Sigmoid colon (tissue), 4 donors: ENCODE measurements around the gene SPHK2.

Experiments used
- EP300 ChIP-seq, 4 donors: sonication (generic); formaldehyde crosslinking; IDR thresholded peaks; one replicate each; pipeline ENCODE4 v1.6.1; 2017; ENCODE audit warnings: antibody characterized with exemption in 4 of 4
- POLR2A ChIP-seq, 2 donors: fragments of 450-650 bp; IDR thresholded peaks; one replicate each; pipeline ENCODE4 v1.6.1; 2016; ENCODE audit warnings: antibody characterized with exemption in 2 of 2, mild to moderate bottlenecking in 2 of 2, moderate library complexity in 2 of 2
- TF ChIP-seq, protein P1 (sequence below), 4 experiments: fragments of 450-650 bp in 3 of 4; fragments of 200-600 bp in 1 of 4; IDR thresholded peaks; one replicate each; pipeline ENCODE4 v1.5.1; 2016 to 2019; ENCODE audit warnings: antibody characterized with exemption in 4 of 4, mild to moderate bottlenecking in 3 of 4, moderate library complexity in 2 of 4

DNA sequence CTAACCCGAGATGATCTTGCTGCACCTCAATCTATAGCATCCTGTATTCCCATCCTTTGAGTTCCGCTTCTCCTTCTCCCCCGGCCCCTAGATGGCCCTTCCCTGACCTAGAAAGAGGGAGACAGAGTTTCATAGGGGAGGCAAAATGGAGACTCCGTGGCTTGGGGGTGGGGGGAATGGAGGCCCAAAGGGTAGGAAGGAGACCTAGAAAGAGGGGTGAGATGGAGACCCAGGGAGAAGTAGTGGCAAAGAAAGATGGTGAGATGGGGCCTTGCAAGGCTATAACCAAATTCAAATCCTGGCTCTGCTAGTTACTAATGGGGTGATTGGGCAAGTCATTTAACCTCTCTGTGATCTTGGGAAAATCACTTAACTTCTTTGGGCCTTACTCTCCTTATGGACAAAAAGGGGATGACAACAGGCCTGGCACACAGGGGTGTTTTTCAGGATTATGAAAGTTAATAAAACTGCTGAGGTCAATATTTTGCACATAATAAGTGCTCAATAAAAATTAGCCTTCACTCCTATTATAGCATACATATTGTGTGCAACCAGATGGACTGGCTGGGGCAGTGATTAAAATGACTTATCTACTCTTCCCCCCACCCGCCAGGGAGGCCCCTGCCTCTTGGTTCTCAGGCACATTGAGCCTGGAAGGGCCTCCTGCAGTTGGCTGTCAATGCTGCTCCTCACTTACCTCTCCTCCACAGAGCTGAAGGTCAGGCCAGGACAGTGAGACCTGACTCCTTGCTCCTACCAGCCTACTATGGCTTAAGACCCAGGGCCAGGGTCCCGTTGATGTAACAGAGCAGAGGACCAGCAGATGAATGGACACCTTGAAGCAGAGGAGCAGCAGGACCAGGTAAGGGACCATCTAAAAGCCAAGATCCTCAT lies 633 bp downstream of the SPHK2 start:
- TF ChIP-seq POLR2A (IDR thresholded peaks at IDR 0.05) (peak in 1 of 2 donors; percentile 3), EP300 (IDR thresholded peaks at IDR 0.05) (no peak)
- TF ChIP-seq, protein P1, sequence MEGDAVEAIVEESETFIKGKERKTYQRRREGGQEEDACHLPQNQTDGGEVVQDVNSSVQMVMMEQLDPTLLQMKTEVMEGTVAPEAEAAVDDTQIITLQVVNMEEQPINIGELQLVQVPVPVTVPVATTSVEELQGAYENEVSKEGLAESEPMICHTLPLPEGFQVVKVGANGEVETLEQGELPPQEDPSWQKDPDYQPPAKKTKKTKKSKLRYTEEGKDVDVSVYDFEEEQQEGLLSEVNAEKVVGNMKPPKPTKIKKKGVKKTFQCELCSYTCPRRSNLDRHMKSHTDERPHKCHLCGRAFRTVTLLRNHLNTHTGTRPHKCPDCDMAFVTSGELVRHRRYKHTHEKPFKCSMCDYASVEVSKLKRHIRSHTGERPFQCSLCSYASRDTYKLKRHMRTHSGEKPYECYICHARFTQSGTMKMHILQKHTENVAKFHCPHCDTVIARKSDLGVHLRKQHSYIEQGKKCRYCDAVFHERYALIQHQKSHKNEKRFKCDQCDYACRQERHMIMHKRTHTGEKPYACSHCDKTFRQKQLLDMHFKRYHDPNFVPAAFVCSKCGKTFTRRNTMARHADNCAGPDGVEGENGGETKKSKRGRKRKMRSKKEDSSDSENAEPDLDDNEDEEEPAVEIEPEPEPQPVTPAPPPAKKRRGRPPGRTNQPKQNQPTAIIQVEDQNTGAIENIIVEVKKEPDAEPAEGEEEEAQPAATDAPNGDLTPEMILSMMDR (IDR thresholded peaks at IDR 0.05): peak in 1 of 4 experiments; percentile 18
